Thoracic aorta (tissue), 2 donors: ENCODE data around the gene PSENEN. TPM values are rescaled to one million over a fixed set of nuclear protein-coding genes. Genes with fewer than 3 reads are reported as not detected.
A peak's percentile ranks its signal among the peaks of the same experiment; 100 is the strongest.

Experiments
- ATAC-seq: fragments of 150-250 bp; one replicate; pipeline ENCODE4 v1.8.0; 2017; ENCODE audit warnings: low read depth; ENCODE audit not compliant: insufficient number of reproducible peaks, low FRiP score
- DNase-seq: peaks from one replicate; pipeline ENCODE4 v3.0.0-alpha.2; 2020; ENCODE audit warnings: low spot score
- H3K27ac ChIP-seq, 2 donors: fragments of 200-600 bp; sonication (generic); 1 replicate in 1 of 2; 2 replicates in 1 of 2; pipeline ENCODE4 v1.5.1; 2016; ENCODE audit warnings: mild to moderate bottlenecking in 2 of 2, moderate library complexity in 2 of 2
- H3K27me3 ChIP-seq: fragments of 200-600 bp; sonication (generic); replicated peaks from 2 replicates; pipeline ENCODE4 v1.6.0; 2016; ENCODE audit warnings: mild to moderate bottlenecking; ENCODE audit not compliant: insufficient read depth
- H3K36me3 ChIP-seq: fragments of 200-600 bp; sonication (generic); one replicate; pipeline ENCODE4 v1.5.1; 2016
- H3K4me1 ChIP-seq, 2 donors: fragments of 200-600 bp; sonication (generic); 1 replicate in 1 of 2; 2 replicates in 1 of 2; pipeline versions ENCODE4 v1.5.1 to v1.6.0; 2016; ENCODE audit warnings: low read depth in 2 of 2, mild to moderate bottlenecking in 1 of 2; ENCODE audit not compliant: control insufficient read depth in 1 of 2
- H3K4me3 ChIP-seq: fragments of 200-600 bp; sonication (generic); 2 replicates; pipeline ENCODE4 v1.5.1; 2016; ENCODE audit warnings: mild to moderate bottlenecking
- H3K9me3 ChIP-seq: fragments of 200-600 bp; sonication (generic); 2 replicates; pipeline ENCODE4 v1.5.1; 2016
- total RNA-seq, 2 donors: library from RNA; depleted of rRNA; stranded (reverse); fragments of >200 nt; gene quantifications; one replicate each; pipeline versions ENCODE4 v1.1.0 to v1.2.3, GENCODE V29; 2016
- TF ChIP-seq, protein P1 (sequence below): fragments of 200-600 bp; sonication (generic); IDR thresholded peaks from one replicate; pipeline ENCODE4 v1.5.1; 2019; ENCODE audit warnings: antibody characterized with exemption

The PSENEN gene
- total RNA-seq, 2 donors from 2014 or later = 25.5 to 30.1 TPM

DNA sequence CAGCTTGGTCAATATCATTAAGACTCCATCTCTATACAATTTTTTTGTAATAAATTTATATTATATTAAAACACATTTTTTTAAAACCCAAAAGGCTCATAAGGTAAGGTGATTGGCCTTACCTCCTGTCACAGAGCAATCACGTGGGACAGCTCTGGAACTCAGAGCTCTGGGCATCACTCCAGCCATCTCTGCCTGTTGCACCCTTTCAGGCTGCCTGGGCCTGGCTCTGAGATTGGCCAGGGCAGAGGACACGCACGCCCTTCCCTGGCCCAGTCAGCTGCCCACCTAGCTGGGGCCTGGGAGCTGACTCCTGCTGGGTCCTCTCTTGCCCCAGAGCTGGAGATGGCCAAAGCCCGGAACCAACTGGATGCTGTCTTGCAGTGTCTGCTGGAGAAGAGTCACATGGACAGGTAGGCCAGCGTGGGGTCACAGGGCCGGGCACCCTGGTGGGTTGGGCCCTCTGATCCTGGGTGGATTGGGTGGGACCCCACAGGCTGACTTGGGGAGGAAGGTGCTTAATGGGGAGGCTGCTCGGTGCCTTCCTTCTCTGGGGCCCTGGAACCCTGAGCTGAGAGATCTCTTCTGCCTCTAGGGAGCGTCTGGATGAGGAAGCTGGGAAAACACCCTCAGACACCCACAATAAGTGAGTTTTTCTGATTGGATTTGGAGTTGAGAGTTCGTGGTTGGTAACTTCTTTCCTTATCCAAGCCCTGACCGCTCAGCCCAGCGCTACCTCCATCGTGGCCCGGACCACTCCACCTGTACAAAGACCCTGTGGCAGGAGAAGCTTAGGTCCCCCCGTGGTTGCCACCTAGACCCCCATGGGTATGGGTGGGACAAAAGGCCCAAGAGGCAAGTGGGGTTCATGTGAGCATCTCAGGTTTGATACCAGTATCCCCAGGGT lies 6.6 kb downstream of the PSENEN start:
- no peak for DNase-seq
- Histone ChIP-seq H3K4me1 (peaks cover 21 to 51% of the 10 kb centered on the region in 2 donors), H3K36me3 (peaks cover 19% of the 10 kb centered on the region), H3K9me3 (no peaks in the 10 kb centered on the region), H3K27me3 (no peaks in the 10 kb centered on the region), H3K4me3 (no peak overlapping the region), H3K27ac (no peak overlapping the region)
- TF ChIP-seq, protein P1, sequence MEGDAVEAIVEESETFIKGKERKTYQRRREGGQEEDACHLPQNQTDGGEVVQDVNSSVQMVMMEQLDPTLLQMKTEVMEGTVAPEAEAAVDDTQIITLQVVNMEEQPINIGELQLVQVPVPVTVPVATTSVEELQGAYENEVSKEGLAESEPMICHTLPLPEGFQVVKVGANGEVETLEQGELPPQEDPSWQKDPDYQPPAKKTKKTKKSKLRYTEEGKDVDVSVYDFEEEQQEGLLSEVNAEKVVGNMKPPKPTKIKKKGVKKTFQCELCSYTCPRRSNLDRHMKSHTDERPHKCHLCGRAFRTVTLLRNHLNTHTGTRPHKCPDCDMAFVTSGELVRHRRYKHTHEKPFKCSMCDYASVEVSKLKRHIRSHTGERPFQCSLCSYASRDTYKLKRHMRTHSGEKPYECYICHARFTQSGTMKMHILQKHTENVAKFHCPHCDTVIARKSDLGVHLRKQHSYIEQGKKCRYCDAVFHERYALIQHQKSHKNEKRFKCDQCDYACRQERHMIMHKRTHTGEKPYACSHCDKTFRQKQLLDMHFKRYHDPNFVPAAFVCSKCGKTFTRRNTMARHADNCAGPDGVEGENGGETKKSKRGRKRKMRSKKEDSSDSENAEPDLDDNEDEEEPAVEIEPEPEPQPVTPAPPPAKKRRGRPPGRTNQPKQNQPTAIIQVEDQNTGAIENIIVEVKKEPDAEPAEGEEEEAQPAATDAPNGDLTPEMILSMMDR = no peak
- no peak for ATAC-seq

DNA sequence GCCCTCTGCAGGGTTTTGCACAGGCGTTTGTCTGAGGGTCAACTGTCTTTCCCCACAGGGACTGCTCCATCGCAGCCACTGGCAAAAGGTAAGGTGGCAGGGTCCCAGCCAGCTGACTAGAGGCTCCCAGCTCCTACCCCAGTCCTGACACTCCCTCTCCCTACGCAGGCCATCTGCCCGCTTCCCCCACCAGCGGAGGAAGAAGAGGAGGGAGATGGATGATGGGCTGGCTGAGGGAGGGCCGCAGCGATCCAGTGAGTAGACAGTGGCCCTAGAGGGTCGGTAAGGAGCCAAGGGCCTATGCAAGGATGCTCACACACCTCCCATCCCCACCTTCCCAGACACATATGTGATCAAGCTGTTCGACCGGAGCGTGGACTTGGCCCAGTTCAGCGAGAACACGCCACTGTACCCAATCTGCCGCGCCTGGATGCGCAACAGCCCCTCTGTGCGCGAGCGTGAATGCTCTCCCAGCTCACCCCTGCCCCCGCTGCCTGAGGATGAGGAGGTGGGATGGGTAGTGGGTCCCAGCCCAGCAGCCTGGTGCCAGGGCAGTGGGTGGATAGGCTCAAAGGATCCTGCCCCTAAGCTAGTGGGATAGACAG lies 7.4 kb downstream of the PSENEN start:
- Histone ChIP-seq H3K4me1 (peaks cover 17 to 51% of the 10 kb centered on the region in 2 donors), H3K27me3 (no peaks in the 10 kb centered on the region), H3K9me3 (no peaks in the 10 kb centered on the region), H3K27ac (no peak overlapping the region), H3K4me3 (no peak overlapping the region), H3K36me3 (peaks cover 19% of the 10 kb centered on the region)
- DNase-seq (no peak), ATAC-seq (no peak)
- TF ChIP-seq, protein P1 = no peak

DNA sequence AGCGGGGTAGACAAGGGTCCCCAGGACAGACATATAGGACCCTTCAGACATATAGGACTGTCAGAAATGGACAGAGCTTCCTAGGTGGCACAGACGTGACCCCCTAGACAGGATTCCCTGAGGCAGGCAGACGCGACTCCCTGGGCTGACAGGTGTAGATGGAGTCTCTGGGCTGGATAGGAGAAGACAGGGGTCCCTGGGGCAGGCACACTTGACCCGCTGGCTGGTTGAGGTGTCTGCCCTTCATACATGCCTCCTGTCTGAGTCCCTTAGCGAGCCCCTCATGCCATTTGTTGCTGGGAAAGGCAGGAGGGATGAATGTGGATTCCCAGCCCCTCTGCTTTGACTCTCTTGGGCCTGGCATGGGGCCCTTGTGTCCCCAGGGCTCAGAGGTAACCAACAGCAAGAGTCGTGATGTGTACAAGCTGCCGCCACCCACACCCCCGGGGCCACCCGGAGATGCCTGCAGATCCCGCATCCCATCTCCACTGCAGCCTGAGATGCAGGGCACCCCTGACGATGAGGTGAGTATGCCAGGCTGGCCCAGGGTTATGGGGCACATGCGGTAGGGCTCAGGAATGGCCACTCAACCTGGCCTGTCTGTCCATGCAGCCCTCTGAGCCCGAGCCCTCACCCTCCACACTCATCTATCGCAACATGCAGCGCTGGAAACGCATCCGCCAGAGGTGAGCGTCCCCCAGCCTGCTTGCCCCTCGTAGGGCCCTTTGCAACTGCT lies 8.4 kb downstream of the PSENEN start:
- Histone ChIP-seq H3K9me3 (no peaks in the 10 kb centered on the region), H3K27ac (peak overlapping the region in 1 of 2 donors; percentile 98), H3K36me3 (peaks cover 19% of the 10 kb centered on the region), H3K4me3 (no peak overlapping the region), H3K27me3 (no peaks in the 10 kb centered on the region), H3K4me1 (peaks cover 19 to 53% of the 10 kb centered on the region in 2 donors)
- TF ChIP-seq, protein P1 = no peak
- DNase-seq = no peak
- ATAC-seq = no peak

DNA sequence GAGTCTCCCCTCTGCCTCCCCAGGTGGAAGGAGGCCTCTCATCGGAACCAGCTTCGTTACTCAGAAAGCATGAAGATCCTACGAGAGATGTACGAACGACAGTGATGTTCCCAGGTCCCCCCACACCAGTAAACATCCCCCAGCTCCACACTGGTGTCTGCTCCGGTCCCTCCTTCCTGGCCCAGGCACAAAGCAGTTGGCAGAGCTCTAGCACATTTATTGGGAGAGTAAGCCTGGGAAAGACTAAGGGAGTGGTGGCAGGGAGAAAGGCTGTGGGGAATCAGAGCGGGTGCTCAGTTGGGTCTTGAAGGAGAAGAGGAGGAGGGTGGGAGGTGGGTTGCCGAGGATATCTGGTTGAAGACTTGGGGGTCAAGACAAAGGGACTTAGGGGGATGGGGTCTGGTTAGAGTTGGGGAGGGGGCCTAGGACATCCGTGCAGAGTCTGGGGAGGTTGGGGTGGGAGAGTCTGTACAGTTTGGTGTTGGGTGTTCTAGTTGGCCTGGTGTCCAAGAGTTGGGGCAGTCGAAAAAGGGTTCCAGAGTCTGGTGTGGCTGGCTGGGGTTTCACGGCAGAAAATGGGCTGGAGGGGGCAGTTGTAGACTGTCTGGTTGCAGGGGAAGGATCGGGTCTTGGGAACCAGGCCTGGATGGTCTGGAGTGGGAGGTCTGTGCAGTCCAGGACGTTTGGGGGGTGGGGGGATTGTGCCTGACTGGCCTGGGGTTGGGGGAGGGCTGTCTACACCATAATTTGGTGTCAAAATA lies 9.1 kb downstream of the PSENEN start:
- H3K4me3 ChIP-seq = peak overlapping the region; percentile 77
- peaks cover 19% of the 10 kb centered on the region for H3K36me3 ChIP-seq
- H3K4me1 ChIP-seq = peaks cover 15 to 53% of the 10 kb centered on the region in 2 donors
- peak overlapping the region; percentile 98 to 99 for H3K27ac ChIP-seq
- no peaks in the 10 kb centered on the region for H3K9me3 ChIP-seq
- ATAC-seq (no peak), DNase-seq (no peak)
- TF ChIP-seq, protein P1 = no peak
- no peaks in the 10 kb centered on the region for H3K27me3 ChIP-seq
